ENCODE measurements around the gene FCAMR. TPM values are rescaled to one million over a fixed set of nuclear protein-coding genes. Genes with fewer than 3 reads are reported as not detected.

Gene FCAMR
- total RNA-seq, 1 donor from 2014 or later: not detected

GRCh38 chr1:206963119-206963712 lies 7.0 kb downstream of the FCAMR start:
- no peak for DNase-seq (ENCODE audit: low spot score)
- intact Hi-C loops (cut with DNase I): loop anchor here (5.0 kb wide), 1 partner anchor 1914 kb away; no protein-coding TSS in a partner anchor
- ATAC-seq: no peak

- intact Hi-C loops (cut with DNase I): loop anchor here (5.0 kb wide), 1 partner anchor 1915 kb away; no protein-coding TSS in a partner anchor
- DNase-seq (ENCODE audit: low spot score): no peak
- ATAC-seq: peak; percentile 13
These were observed 8.0 kb downstream of the FCAMR start for GRCh38 chr1:206962272-206962671.

GRCh38 chr1:206961668-206962067 lies 8.6 kb downstream of the FCAMR start:
- intact Hi-C loops (cut with DNase I): loop anchor here (5.0 kb wide), 1 partner anchor 1916 kb away; no protein-coding TSS in a partner anchor
- ATAC-seq (no peak), DNase-seq (ENCODE audit: low spot score) (no peak)

- DNase-seq (ENCODE audit: low spot score) (no peak), ATAC-seq (no peak)
- intact Hi-C loops (cut with DNase I): loop anchor here (5.0 kb wide), 1 partner anchor 1916 kb away; no protein-coding TSS in a partner anchor
These were observed 9.4 kb downstream of the FCAMR start for GRCh38 chr1:206960676-206961386.

GRCh38 chr1:206958144-206958543 lies 12.1 kb downstream of the FCAMR start:
- intact Hi-C loops (cut with DNase I): no loop called here
- ATAC-seq: no peak
- DNase-seq (ENCODE audit: low spot score): no peak

GRCh38 chr1:206957639-206958038 lies 12.6 kb downstream of the FCAMR start:
- intact Hi-C loops (cut with DNase I): no loop called here
- ATAC-seq: no peak
- DNase-seq (ENCODE audit: low spot score): no peak

- intact Hi-C loops (cut with DNase I): no loop called here
- peak; percentile 27 for ATAC-seq
- no peak for DNase-seq (ENCODE audit: low spot score)
These were observed 14.5 kb downstream of the FCAMR start for GRCh38 chr1:206955476-206956451.

- ATAC-seq: no peak
These were observed 15.6 kb downstream of the FCAMR start for GRCh38 chr1:206954459-206955342.

GRCh38 chr1:206953626-206954025 lies 16.6 kb downstream of the FCAMR start:
- intact Hi-C loops (cut with DNase I): no loop called here
- no peak for DNase-seq (ENCODE audit: low spot score)

More at GRCh38 chr1:206954459-206955342, 15.6 kb downstream of the FCAMR start:
- intact Hi-C loops (cut with DNase I): no loop called here
- no peak for DNase-seq (ENCODE audit: low spot score)

GRCh38 chr1:206953126-206953525 lies 17.1 kb downstream of the FCAMR start:
- intact Hi-C loops (cut with DNase I): no loop called here
- no peak for DNase-seq (ENCODE audit: low spot score)
- no peak for ATAC-seq

More at GRCh38 chr1:206953626-206954025, 16.6 kb downstream of the FCAMR start:
- ATAC-seq: no peak

- intact Hi-C loops (cut with DNase I): no loop called here
- DNase-seq (ENCODE audit: low spot score) (no peak), ATAC-seq (no peak)
These were observed 18.1 kb downstream of the FCAMR start for GRCh38 chr1:206952171-206952570.

- no peak for DNase-seq (ENCODE audit: low spot score)
- no peak for ATAC-seq
- intact Hi-C loops (cut with DNase I): no loop called here
These were observed 18.8 kb downstream of the FCAMR start for GRCh38 chr1:206951318-206952100.

GRCh38 chr1:206949641-206950040 lies 20.6 kb downstream of the FCAMR start:
- intact Hi-C loops (cut with DNase I): no loop called here
- no peak for DNase-seq (ENCODE audit: low spot score)
- ATAC-seq: no peak

GRCh38 chr1:206949208-206949607 lies 21.1 kb downstream of the FCAMR start:
- ATAC-seq: peak; percentile 51
- no peak for DNase-seq (ENCODE audit: low spot score)
- intact Hi-C loops (cut with DNase I): no loop called here

GRCh38 chr1:206947255-206947654 lies 23.0 kb downstream of the FCAMR start:
- intact Hi-C loops (cut with DNase I): no loop called here
- ATAC-seq (no peak), DNase-seq (ENCODE audit: low spot score) (no peak)

GRCh38 chr1:206946261-206946660 lies 24.0 kb downstream of the FCAMR start, which contains the start of gene PIGR:
PIGR (minus strand) TSS chr1:206946466; CDS start chr1:206940531, 5,935 bp downstream.
- intact Hi-C loops (cut with DNase I): no loop called here
- ATAC-seq: no peak
- no peak for DNase-seq (ENCODE audit: low spot score)

GRCh38 chr1:206945779-206946178 lies 24.5 kb downstream of the FCAMR start:
- no peak for DNase-seq (ENCODE audit: low spot score)
- ATAC-seq: no peak
- intact Hi-C loops (cut with DNase I): no loop called here

GRCh38 chr1:206944703-206945102 lies 25.6 kb downstream of the FCAMR start:
- intact Hi-C loops (cut with DNase I): no loop called here
- ATAC-seq (no peak), DNase-seq (ENCODE audit: low spot score) (no peak)

All from sciatic nerve (tissue), 2 donors.